ENCODE results near the gene TLE2.
"Not testable (repeated sequence)": the region's sequence is repeated elsewhere in the genome, so short reads cannot be mapped to it uniquely, and the experiment has no call there.

TLE2 gene

DNA sequence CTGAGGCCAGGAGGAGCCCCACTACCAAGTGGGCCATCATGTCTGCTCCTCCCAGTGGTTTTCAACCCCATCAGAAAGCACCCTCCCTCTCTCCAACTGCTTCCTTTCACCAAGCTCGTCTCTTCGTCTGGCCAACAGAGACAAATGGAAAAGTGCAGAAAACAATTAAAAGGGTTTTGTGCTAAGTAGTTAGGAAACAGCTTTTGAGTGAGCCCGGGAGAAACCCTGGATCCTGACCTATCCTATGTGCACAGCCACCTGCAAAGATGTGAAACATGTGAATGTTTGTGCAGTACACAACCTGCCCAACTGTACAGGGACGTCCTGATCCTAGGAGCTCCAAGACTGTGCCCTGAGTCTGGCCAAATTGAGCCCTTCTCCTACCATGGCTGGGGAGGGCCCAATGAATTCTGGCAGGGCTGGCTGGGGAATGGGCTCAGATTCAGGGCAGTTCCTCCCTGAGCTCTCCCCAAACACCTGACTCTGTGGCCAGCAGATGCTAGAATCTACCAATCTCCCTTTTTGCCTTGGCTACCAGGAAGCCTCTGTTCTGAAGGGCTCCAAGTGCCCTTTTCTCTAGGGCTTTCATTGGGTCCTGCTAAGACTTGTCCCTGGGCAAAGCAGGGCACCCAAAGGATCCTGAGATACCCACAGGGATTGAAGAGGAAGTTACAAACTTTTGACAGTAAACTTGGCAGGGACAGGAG is 25.3 kb upstream of the TLE2 start:
- Histone ChIP-seq H3K79me2 (ENCODE audit: insufficient read depth, low read depth) (no peaks in the 10 kb centered on the region), H3K36me3 (ENCODE audit: insufficient read depth) (no peaks in the 10 kb centered on the region), H4K20me1 (ENCODE audit: insufficient read depth) (no peaks in the 10 kb centered on the region), H3K27ac (no peak overlapping the region), H2AFZ (ENCODE audit: low read depth) (no peak overlapping the region), H3K4me3 (IDR thresholded peaks at IDR 0.05; ENCODE audit: insufficient read depth, low read depth, low read length) (no peak overlapping the region), H3K4me1 (ENCODE audit: low read depth, poor library complexity, severe bottlenecking) (no peaks in the 10 kb centered on the region), H3K4me2 (no peak overlapping the region), H3K9ac (no peak overlapping the region), H3K27me3 (ENCODE audit: insufficient read depth, low read depth) (peaks cover 3% of the 10 kb centered on the region; the same call in 1 of the 2 replicates)
- TF ChIP-seq, protein P1, sequence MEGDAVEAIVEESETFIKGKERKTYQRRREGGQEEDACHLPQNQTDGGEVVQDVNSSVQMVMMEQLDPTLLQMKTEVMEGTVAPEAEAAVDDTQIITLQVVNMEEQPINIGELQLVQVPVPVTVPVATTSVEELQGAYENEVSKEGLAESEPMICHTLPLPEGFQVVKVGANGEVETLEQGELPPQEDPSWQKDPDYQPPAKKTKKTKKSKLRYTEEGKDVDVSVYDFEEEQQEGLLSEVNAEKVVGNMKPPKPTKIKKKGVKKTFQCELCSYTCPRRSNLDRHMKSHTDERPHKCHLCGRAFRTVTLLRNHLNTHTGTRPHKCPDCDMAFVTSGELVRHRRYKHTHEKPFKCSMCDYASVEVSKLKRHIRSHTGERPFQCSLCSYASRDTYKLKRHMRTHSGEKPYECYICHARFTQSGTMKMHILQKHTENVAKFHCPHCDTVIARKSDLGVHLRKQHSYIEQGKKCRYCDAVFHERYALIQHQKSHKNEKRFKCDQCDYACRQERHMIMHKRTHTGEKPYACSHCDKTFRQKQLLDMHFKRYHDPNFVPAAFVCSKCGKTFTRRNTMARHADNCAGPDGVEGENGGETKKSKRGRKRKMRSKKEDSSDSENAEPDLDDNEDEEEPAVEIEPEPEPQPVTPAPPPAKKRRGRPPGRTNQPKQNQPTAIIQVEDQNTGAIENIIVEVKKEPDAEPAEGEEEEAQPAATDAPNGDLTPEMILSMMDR (conservative IDR thresholded peaks at IDR 0.05; ENCODE audit: low read depth, low read length) = no peak

DNA sequence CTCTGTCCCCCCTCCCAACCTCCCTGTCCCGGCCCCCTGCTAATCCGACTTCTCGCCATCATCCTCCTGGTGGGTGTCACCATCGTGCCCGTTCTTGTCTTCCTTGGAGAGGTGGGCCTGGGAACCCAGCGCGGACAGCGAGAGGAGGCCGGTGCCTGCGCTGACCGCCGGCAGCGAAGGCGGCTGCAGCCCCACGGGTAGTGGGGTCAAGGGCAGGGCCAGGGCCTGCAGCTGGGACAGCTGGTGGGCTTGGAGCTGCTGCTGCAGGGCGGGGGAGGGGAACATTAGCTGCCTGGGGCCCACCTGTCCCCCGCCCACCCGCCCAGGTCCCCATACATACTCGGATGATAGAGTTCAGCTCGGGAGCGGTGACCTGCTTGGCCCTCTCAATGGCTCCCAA is 24.7 kb upstream of the TLE2 start:
- Histone ChIP-seq H3K27me3 (ENCODE audit: insufficient read depth, low read depth) (peaks cover 6% of the 10 kb centered on the region; the same call in 1 of the 2 replicates), H3K4me1 (ENCODE audit: low read depth, poor library complexity, severe bottlenecking) (no peaks in the 10 kb centered on the region), H3K36me3 (ENCODE audit: insufficient read depth) (no peaks in the 10 kb centered on the region), H4K20me1 (ENCODE audit: insufficient read depth) (no peaks in the 10 kb centered on the region), H3K27ac (no peak overlapping the region), H3K9ac (no peak overlapping the region), H3K4me3 (IDR thresholded peaks at IDR 0.05; ENCODE audit: insufficient read depth, low read depth, low read length) (no peak overlapping the region), H3K4me2 (no peak overlapping the region), H3K79me2 (ENCODE audit: insufficient read depth, low read depth) (no peaks in the 10 kb centered on the region), H2AFZ (ENCODE audit: low read depth) (no peak overlapping the region)
- TF ChIP-seq, protein P1 (conservative IDR thresholded peaks at IDR 0.05; ENCODE audit: low read depth, low read length) = no peak

- Histone ChIP-seq H3K27me3 (ENCODE audit: insufficient read depth, low read depth) (peaks cover 6% of the 10 kb centered on the region; the same call in 1 of the 2 replicates), H3K4me1 (ENCODE audit: low read depth, poor library complexity, severe bottlenecking) (peaks cover 3% of the 10 kb centered on the region), H3K4me3 (IDR thresholded peaks at IDR 0.05; ENCODE audit: insufficient read depth, low read depth, low read length) (no peak overlapping the region), H4K20me1 (ENCODE audit: insufficient read depth) (no peaks in the 10 kb centered on the region), H3K27ac (no peak overlapping the region), H2AFZ (ENCODE audit: low read depth) (no peak overlapping the region), H3K4me2 (no peak overlapping the region), H3K79me2 (ENCODE audit: insufficient read depth, low read depth) (no peaks in the 10 kb centered on the region), H3K9ac (no peak overlapping the region), H3K36me3 (ENCODE audit: insufficient read depth) (no peaks in the 10 kb centered on the region)
- TF ChIP-seq, protein P1 (conservative IDR thresholded peaks at IDR 0.05; ENCODE audit: low read depth, low read length) = no peak
These were observed 24.1 kb upstream of the TLE2 start for GRCh38 chr19:3053218-3053621.

DNA sequence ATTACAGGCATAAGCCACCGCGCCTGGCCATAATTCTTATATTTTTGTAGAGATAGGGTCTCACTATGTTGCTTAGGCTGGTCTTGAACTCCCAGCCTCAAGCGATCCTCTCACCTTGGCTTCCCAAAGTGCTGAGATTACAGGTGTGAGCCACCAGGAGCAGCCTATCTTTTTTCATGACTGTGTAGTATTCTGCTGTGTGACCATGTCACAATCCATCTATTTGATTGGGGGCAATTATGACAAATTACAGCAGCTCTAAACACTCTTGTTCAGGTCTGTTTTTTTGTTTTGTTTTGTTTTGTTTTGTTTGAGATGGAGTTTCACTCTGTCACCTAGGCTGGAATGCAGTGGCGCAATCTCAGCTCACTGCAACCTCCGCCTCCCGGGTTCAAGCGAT is 20.9 kb upstream of the TLE2 start:
- H2AFZ ChIP-seq (ENCODE audit: low read depth); H3K79me2 ChIP-seq (ENCODE audit: insufficient read depth, low read depth); H3K36me3 ChIP-seq (ENCODE audit: insufficient read depth); H3K4me3 ChIP-seq (IDR thresholded peaks at IDR 0.05; ENCODE audit: insufficient read depth, low read depth, low read length); H4K20me1 ChIP-seq (ENCODE audit: insufficient read depth); H3K9ac ChIP-seq; H3K4me2 ChIP-seq; H3K27ac ChIP-seq: not testable (repeated sequence)
- Histone ChIP-seq H3K4me1 (ENCODE audit: low read depth, poor library complexity, severe bottlenecking) (peaks cover 12% of the 10 kb centered on the region), H3K27me3 (ENCODE audit: insufficient read depth, low read depth) (peaks cover 23% of the 10 kb centered on the region; the same call in 1 of the 2 replicates)

- H2AFZ ChIP-seq (ENCODE audit: low read depth) = no peak overlapping the region
- TF ChIP-seq, protein P1 (conservative IDR thresholded peaks at IDR 0.05; ENCODE audit: low read depth, low read length) = no peak
- peaks cover 12% of the 10 kb centered on the region for H3K4me1 ChIP-seq (ENCODE audit: low read depth, poor library complexity, severe bottlenecking)
- no peak overlapping the region for H3K4me3 ChIP-seq (IDR thresholded peaks at IDR 0.05; ENCODE audit: insufficient read depth, low read depth, low read length)
- no peak overlapping the region for H3K27ac ChIP-seq
- peaks cover 30% of the 10 kb centered on the region; the same call in 1 of the 2 replicates for H3K27me3 ChIP-seq (ENCODE audit: insufficient read depth, low read depth)
- H4K20me1 ChIP-seq (ENCODE audit: insufficient read depth) = no peaks in the 10 kb centered on the region
- no peaks in the 10 kb centered on the region for H3K79me2 ChIP-seq (ENCODE audit: insufficient read depth, low read depth)
- no peak overlapping the region for H3K9ac ChIP-seq
- no peak overlapping the region for H3K4me2 ChIP-seq
- no peaks in the 10 kb centered on the region for H3K36me3 ChIP-seq (ENCODE audit: insufficient read depth)
These were observed 20.0 kb upstream of the TLE2 start for GRCh38 chr19:3049089-3049488.
